ENCODE data around the gene OR2L13. TPM values are rescaled to one million over a fixed set of nuclear protein-coding genes. Genes with fewer than 3 reads are reported as not detected.

The OR2L13 gene
- total and polyA plus RNA-seq, 2 donors (not counting 3 experiments of a cell fraction or from before 2014, with no cell fraction given) = not detected

- H2AFZ ChIP-seq (ENCODE audit: low read depth, low read length) = no peak overlapping the region
- DNase-seq (ENCODE audit: low read depth, low spot score) = no peak
- peaks cover 5% of the 10 kb centered on the region for H3K9me3 ChIP-seq (replicated peaks; ENCODE audit: control insufficient read depth, insufficient read depth, low read length)
- CTCF ChIA-PET = interaction anchor here (0.8 kb wide), 1 partner anchor 31 kb away, joined by 3 read pairs; no protein-coding TSS in a partner anchor
- no peaks in the 10 kb centered on the region for H3K36me3 ChIP-seq (ENCODE audit: control insufficient read depth in 2 of 2, extremely low read depth in 1 of 2, insufficient read depth in 2 of 2, low read length in 2 of 2)
- POLR2A ChIA-PET = no interaction called here
- H3K4me3 ChIP-seq (replicated peaks in 1 of 3; ENCODE audit: insufficient read depth in 1 of 3, low read depth in 1 of 3, low read length in 3 of 3) = no peak overlapping the region
- no peaks in the 10 kb centered on the region for H3K9me1 ChIP-seq (replicated peaks; ENCODE audit: control insufficient read depth, extremely low read depth, insufficient read depth, low read length)
- TF ChIP-seq GATA2 (IDR thresholded peaks at IDR 0.05; ENCODE audit: insufficient read depth, insufficient read length, low read depth, low read length) (no peak), POLR2AphosphoS5 (IDR thresholded peaks at IDR 0.05; ENCODE audit: insufficient read depth, low read depth, low read length) (no peak), FOS (IDR thresholded peaks at IDR 0.05; ENCODE audit: borderline replicate concordance, insufficient read depth, low read length) (no peak)
- no peaks in the 10 kb centered on the region for H3K79me2 ChIP-seq (ENCODE audit: control insufficient read depth, insufficient read depth, low read length)
- intact Hi-C loops (cut with micrococcal nuclease) (no loop called here), dilution Hi-C loops (cut with MboI; ENCODE audit: extremely low pct_ligation_motif_present, low sequenced_read_pairs) (no loop called here)
- H3K4me1 ChIP-seq (ENCODE audit: control insufficient read depth, extremely low read depth, insufficient read depth, low read length) = no peaks in the 10 kb centered on the region
- H3K9ac ChIP-seq (replicated peaks; ENCODE audit: extremely low read depth, insufficient read depth, low read length) = no peak overlapping the region
- no TSS peak for BruUV-seq (replicated peaks)
- no peak overlapping the region for H3K4me2 ChIP-seq (ENCODE audit: insufficient read depth, low read length)
- H3K27me3 ChIP-seq (ENCODE audit: control insufficient read depth in 2 of 2, insufficient read depth in 2 of 2, low read length in 2 of 2) = no peaks in the 10 kb centered on the region
- no peak for FAIRE-seq
- no peaks in the 10 kb centered on the region for H4K20me1 ChIP-seq (replicated peaks; ENCODE audit: control insufficient read depth, extremely low read depth, insufficient read depth, low read length)
- H3K27ac ChIP-seq (ENCODE audit: insufficient read depth, low read depth, low read length) = no peak overlapping the region
Measured at GRCh38 chr1:248055261-248055660, 39.7 kb upstream of the OR2L13 start.

- dilution Hi-C loops (cut with MboI; ENCODE audit: extremely low pct_ligation_motif_present, low sequenced_read_pairs) (no loop called here), intact Hi-C loops (cut with micrococcal nuclease) (no loop called here)
- DNase-seq (ENCODE audit: low read depth, low spot score) (no peak), FAIRE-seq (no peak)
- no peak overlapping the region for H2AFZ ChIP-seq (ENCODE audit: low read depth, low read length)
- no peaks in the 10 kb centered on the region for H3K79me2 ChIP-seq (ENCODE audit: control insufficient read depth, insufficient read depth, low read length)
- H3K9me1 ChIP-seq (replicated peaks; ENCODE audit: control insufficient read depth, extremely low read depth, insufficient read depth, low read length) = no peaks in the 10 kb centered on the region
- BruUV-seq (replicated peaks) = no TSS peak
- no peak for TF ChIP-seq MYC (IDR thresholded peaks at IDR 0.05; ENCODE audit: low read depth, low read length)
- no peak for TF ChIP-seq EZH2 (IDR thresholded peaks at IDR 0.05; ENCODE audit: borderline replicate concordance, low read depth, low read length, severe bottlenecking)
- TF ChIP-seq POLR2A (IDR thresholded peaks at IDR 0.05; ENCODE audit: low read depth, low read length) = no peak
- no peak for TF ChIP-seq JUN (IDR thresholded peaks at IDR 0.05; ENCODE audit: borderline replicate concordance, insufficient read depth, insufficient read length, low read depth)
- no peak for TF ChIP-seq CTCF (IDR thresholded peaks at IDR 0.05; ENCODE audit: extremely low read depth in 1 of 2, insufficient read depth in 1 of 2, low read depth in 1 of 2, low read length in 2 of 2)
- no peak for TF ChIP-seq MAX (IDR thresholded peaks at IDR 0.05; ENCODE audit: insufficient read depth, insufficient read length)
- TF ChIP-seq FOS (IDR thresholded peaks at IDR 0.05; ENCODE audit: borderline replicate concordance, insufficient read depth, low read length) = no peak
- TF ChIP-seq POLR2AphosphoS5 (IDR thresholded peaks at IDR 0.05; ENCODE audit: insufficient read depth, low read depth, low read length) = no peak
- no peak for TF ChIP-seq GATA2 (IDR thresholded peaks at IDR 0.05; ENCODE audit: insufficient read depth, insufficient read length, low read depth, low read length)
- no peak overlapping the region for H3K4me3 ChIP-seq (replicated peaks in 1 of 3; ENCODE audit: insufficient read depth in 1 of 3, low read depth in 1 of 3, low read length in 3 of 3)
- H3K4me1 ChIP-seq (ENCODE audit: control insufficient read depth, extremely low read depth, insufficient read depth, low read length) = no peaks in the 10 kb centered on the region
- no peak overlapping the region for H3K27ac ChIP-seq (ENCODE audit: insufficient read depth, low read depth, low read length)
- peaks cover 2% of the 10 kb centered on the region for H3K9me3 ChIP-seq (replicated peaks; ENCODE audit: control insufficient read depth, insufficient read depth, low read length)
- H3K36me3 ChIP-seq (ENCODE audit: control insufficient read depth in 2 of 2, extremely low read depth in 1 of 2, insufficient read depth in 2 of 2, low read length in 2 of 2) = no peaks in the 10 kb centered on the region
- H4K20me1 ChIP-seq (replicated peaks; ENCODE audit: control insufficient read depth, extremely low read depth, insufficient read depth, low read length) = no peaks in the 10 kb centered on the region
- no peak overlapping the region for H3K4me2 ChIP-seq (ENCODE audit: insufficient read depth, low read length)
- H3K27me3 ChIP-seq (ENCODE audit: control insufficient read depth in 2 of 2, insufficient read depth in 2 of 2, low read length in 2 of 2) = no peaks in the 10 kb centered on the region
- ChIA-PET POLR2A (no interaction called here), CTCF (no interaction called here)
- no peak overlapping the region for H3K9ac ChIP-seq (replicated peaks; ENCODE audit: extremely low read depth, insufficient read depth, low read length)
Measured at GRCh38 chr1:248065071-248065470, 29.9 kb upstream of the OR2L13 start.

All from endothelial cell of umbilical vein (primary cell).